ENCODE data around the gene SLFN12L. TPM values are rescaled to one million over a fixed set of nuclear protein-coding genes. Genes with fewer than 3 reads are reported as not detected.

The SLFN12L gene
- total RNA-seq, 1 experiment from 2014 or later = 0.13 TPM

GRCh38 chr17:35531160-35531559 lies 6.3 kb downstream of the SLFN12L start (continued):
- no peak for TF ChIP-seq IRF2 (CRISPR knock-in tag; IDR thresholded peaks at IDR 0.05; ENCODE audit: borderline replicate concordance, low read depth)
- no peak for TF ChIP-seq HMGA2 (CRISPR knock-in tag; IDR thresholded peaks at IDR 0.05)
- TF ChIP-seq CDX4 (CRISPR knock-in tag; IDR thresholded peaks at IDR 0.05; ENCODE audit: borderline replicate concordance) = no peak
- TF ChIP-seq, protein P1, sequence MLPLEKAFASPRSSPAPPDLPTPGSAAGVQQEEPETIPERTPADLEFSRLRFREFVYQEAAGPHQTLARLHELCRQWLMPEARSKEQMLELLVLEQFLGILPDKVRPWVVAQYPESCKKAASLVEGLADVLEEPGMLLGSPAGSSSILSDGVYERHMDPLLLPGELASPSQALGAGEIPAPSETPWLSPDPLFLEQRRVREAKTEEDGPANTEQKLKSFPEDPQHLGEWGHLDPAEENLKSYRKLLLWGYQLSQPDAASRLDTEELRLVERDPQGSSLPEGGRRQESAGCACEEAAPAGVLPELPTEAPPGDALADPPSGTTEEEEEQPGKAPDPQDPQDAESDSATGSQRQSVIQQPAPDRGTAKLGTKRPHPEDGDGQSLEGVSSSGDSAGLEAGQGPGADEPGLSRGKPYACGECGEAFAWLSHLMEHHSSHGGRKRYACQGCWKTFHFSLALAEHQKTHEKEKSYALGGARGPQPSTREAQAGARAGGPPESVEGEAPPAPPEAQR (CRISPR knock-in tag; IDR thresholded peaks at IDR 0.05) = no peak
- TF ChIP-seq ZNF263 (CRISPR knock-in tag; IDR thresholded peaks at IDR 0.05; ENCODE audit: low read depth) = no peak
- no peak for TF ChIP-seq NR1H2 (CRISPR knock-in tag; IDR thresholded peaks at IDR 0.05)
- TF ChIP-seq SMAD3 (CRISPR knock-in tag; IDR thresholded peaks at IDR 0.05; ENCODE audit: borderline replicate concordance) = no peak
- TF ChIP-seq ATF6 (CRISPR knock-in tag; IDR thresholded peaks at IDR 0.05) = no peak
- no peak for TF ChIP-seq ZNF423 (CRISPR knock-in tag; IDR thresholded peaks at IDR 0.05)
- TF ChIP-seq ZNF232 (CRISPR knock-in tag; IDR thresholded peaks at IDR 0.05) = no peak
- TF ChIP-seq TEAD4 (CRISPR knock-in tag; IDR thresholded peaks at IDR 0.05) = no peak
- TF ChIP-seq ZNF396 (CRISPR knock-in tag; IDR thresholded peaks at IDR 0.05; ENCODE audit: borderline replicate concordance) = no peak
- TF ChIP-seq MAX (CRISPR knock-in tag; IDR thresholded peaks at IDR 0.05) = no peak

DNA sequence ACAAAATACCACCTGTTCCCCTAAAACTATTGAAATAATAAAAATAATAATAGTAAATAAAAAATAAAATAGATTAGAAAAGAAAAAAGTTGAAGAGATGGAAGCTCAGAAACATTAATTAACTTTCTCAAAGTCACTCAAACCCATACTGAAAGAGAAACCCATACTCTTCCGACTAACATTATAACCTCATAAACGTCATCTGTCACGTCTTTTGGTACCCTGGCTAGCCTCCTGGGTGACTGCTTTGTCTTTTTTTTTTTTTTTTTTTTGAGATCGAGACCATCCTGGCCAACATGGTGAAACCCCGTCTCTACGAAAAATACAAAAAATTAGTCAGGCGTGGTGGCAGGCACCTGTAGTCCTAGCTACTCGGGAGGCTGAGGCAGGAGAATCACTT lies 7.6 kb downstream of the SLFN12L start:
- H3K27ac Mint-ChIP-seq = no peak overlapping the region
- no peak overlapping the region for H3K4me3 Mint-ChIP-seq
- no peaks in the 10 kb centered on the region for H3K4me1 Mint-ChIP-seq
- TF ChIP-seq ARID4B (CRISPR knock-in tag; IDR thresholded peaks at IDR 0.05; ENCODE audit: borderline replicate concordance) (no peak), NFATC4 (CRISPR knock-in tag; IDR thresholded peaks at IDR 0.05) (no peak), TEAD1 (CRISPR knock-in tag; IDR thresholded peaks at IDR 0.05) (no peak), ZNF121 (CRISPR knock-in tag; IDR thresholded peaks at IDR 0.05) (no peak), ZNF263 (CRISPR knock-in tag; IDR thresholded peaks at IDR 0.05; ENCODE audit: low read depth) (no peak), CREB1 (CRISPR knock-in tag; IDR thresholded peaks at IDR 0.05) (no peak), E2F1 (CRISPR knock-in tag; IDR thresholded peaks at IDR 0.05) (no peak), ZBTB43 (CRISPR knock-in tag; IDR thresholded peaks at IDR 0.05) (no peak), ZNF671 (CRISPR knock-in tag; IDR thresholded peaks at IDR 0.05) (no peak), MYBL2 (CRISPR knock-in tag; IDR thresholded peaks at IDR 0.05) (no peak), CDX4 (CRISPR knock-in tag; IDR thresholded peaks at IDR 0.05; ENCODE audit: borderline replicate concordance) (no peak)
- TF ChIP-seq, protein P1 (CRISPR knock-in tag; IDR thresholded peaks at IDR 0.05) = no peak
- ChIA-PET CTCF (interaction anchor here (0.7 kb wide), 1 partner anchor 96 kb away, joined by 3 read pairs; no protein-coding TSS in a partner anchor), POLR2A (interaction anchor here (0.7 kb wide), 1 partner anchor 25 kb away, joined by 10 read pairs; no protein-coding TSS in a partner anchor)
- DNase-seq (ENCODE audit: low spot score) (no peak), ATAC-seq (no peak)
- 0 out of 2 replicates have a peak, but pooled peaks cover 3% of the 10 kb centered on the region for H3K9me3 Mint-ChIP-seq
- no peaks in the 10 kb centered on the region for H3K36me3 Mint-ChIP-seq
- H3K27me3 Mint-ChIP-seq (ENCODE audit: low read depth) = peaks cover 36% of the 10 kb centered on the region

All from WTC11 (cell line).